HG03442 (cell line): ENCODE measurements around the gene FRAS1.
"Not testable (repeated sequence)": the region's sequence is repeated elsewhere in the genome, so short reads cannot be mapped to it uniquely, and the experiment has no call there.

Experiments
- ATAC-seq: cut with Tn5 transposase; IDR thresholded peaks from one replicate; pipeline ENCODE4 v1.9.1; 2021; ENCODE audit warnings: mild to moderate bottlenecking, moderate library complexity; ENCODE audit not compliant: unreplicated experiment

The FRAS1 gene

DNA sequence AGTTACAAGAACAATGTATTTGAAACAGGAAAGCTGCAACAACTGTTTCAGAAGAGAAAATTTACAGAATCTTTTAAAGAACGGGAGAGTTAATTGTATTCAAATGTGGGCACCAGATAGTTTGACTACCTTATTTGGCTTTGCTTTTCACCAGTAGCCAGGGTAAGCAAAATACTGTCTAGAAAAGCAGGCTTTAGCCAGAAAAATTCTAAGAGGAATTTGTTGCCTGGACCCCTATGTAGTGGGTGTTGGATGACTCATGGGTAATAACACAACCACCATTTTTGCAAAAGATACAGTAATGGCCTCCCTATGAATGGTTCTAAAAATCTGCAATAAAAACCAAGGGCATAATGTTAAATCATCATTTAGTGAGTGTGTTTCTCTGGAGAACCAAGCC lies 261.0 kb downstream of the FRAS1 start:
- no peak for ATAC-seq

- no peak for ATAC-seq
These were observed 263.3 kb downstream of the FRAS1 start for GRCh38 chr4:78320349-78320935.

DNA sequence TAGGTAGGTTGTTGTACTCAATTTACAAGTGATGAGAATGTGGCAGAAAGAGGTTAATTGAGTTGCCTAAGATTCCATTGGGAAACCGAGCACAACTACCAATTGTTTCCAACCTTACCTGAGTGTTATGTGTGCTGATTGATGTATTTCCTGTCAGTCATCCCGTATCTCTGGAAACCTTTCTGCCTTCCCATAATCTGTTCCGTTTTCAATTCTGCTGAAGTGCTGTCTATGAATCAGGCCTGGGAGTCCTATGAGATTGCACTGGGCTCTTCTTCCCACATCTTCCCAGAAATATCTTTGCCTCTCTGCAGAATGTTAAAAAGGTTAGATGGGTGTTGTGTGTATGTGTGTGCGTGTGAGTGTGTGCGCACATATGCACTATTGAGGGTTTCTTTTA lies 264.9 kb downstream of the FRAS1 start:
- ATAC-seq, result no peak

GRCh38 chr4:78323439-78323838 lies 266.3 kb downstream of the FRAS1 start:
- no peak for ATAC-seq

DNA sequence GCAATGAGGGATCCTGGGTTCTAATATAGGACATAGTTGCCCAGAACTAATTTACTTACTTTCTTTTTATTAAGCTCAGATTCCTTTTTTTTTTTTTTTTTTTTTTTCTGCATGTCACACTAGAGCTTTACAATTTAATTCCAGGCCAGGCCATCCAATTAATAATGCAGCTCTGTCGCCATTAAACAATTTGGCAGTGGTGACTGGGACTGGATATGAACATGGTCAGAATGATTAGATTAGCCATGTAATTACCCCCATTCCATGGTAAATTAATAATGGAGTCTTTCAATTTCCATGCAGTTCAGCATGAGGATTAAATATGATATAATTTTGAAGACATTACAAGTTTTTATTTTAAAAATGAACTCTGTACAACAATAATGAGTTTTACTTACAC lies 267.5 kb downstream of the FRAS1 start:
- no peak for ATAC-seq

DNA sequence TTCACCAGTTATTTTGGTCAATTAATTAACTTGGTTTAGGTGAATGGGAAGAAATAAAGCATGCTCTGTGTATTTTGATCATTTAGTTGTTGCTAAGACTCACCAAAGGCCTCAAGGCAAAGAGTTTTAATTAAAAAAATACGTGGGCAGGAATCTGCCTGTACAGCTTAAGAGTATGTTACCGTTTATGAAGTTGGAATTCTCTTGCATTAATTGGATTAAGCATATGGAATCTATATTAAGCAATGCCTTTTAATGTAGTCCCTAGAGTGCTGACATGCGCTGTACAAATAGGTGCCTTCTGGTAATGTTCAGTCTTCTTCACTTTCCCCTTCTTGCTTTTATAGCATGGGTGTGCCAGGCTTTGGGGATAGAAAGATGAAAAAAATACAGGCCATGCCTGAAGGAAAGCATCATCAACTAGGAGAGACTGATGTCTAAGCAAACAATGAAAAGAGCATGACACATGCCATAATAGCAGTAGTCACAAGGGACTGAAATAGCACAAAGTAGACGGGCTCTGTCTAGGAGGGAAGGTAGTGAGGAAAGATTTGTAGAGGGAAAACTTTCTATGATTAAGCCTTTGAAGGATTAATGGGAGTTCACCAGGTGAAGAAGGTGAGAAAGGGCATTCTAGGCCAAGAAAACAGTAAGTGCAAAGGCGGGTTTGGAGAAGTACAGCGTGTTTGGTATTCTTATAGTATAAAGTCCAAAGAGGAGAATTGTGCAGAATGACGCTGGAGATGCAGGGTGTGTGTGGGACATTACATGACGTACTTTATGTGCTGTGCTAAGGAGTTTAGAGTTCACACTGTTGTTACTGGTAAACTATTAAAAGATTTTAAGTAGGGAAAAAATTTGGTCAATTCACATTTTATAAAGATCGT lies 268.4 kb downstream of the FRAS1 start:
- ATAC-seq, result no peak

DNA sequence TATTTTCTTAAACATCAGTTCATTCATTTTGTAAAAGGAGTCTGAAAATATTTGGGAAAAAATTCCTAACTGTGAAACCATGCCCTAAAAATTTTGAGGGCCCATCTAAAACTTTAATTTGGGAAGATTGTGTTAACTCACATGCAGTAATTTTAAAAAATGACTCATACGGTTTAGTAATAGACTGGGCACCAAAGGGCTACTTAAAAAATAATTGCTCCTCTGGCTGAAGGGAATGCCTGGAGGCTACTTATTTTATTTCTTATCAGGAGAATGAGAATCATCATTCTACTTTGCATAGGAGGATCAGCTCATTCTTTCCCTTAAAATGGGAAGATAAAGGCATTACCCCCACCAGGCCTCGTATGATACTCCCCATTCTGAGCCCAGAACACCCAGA lies 271.5 kb downstream of the FRAS1 start:
- ATAC-seq, result not testable (repeated sequence)

DNA sequence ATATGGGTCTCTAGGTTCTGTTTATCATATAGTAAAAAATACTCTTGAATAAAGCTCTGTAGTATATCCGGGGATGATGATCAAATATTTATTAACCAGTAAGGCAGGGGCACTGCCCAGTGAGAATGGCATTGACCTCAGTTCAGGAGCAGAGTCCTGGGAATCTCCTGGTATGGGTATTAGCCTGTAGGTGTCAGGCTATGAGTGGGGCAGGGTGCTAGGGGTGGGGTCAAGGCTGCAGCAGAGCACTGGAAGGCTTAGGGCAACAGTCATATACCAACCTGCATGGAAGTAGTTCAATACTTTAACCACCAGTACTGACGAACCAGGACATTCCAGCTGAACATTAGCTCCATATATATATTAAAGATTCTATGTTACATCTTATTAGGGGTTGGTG lies 274.1 kb downstream of the FRAS1 start:
- ATAC-seq, result no peak

DNA sequence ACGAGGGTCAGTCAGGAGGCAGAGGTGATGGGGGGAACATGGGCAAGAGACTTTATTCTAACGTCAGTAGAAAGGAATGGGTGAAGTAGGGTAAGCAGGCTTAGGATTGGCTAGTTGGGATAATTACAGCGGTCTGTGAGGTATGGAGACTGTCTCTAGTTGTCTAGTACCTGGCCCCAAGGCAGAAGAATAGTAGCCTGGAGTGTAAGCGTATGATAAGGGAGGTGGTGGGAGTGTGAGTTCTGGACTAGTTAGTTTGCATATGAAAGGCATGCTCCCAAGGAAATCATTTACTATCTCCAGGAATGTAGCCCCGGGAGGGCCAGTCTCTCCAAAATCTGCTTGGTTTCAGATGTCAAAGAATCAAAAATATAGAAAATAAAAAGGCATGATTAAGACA lies 274.8 kb downstream of the FRAS1 start:
- ATAC-seq, result no peak

GRCh38 chr4:78332976-78333375 lies 275.9 kb downstream of the FRAS1 start:
- ATAC-seq, result no peak

DNA sequence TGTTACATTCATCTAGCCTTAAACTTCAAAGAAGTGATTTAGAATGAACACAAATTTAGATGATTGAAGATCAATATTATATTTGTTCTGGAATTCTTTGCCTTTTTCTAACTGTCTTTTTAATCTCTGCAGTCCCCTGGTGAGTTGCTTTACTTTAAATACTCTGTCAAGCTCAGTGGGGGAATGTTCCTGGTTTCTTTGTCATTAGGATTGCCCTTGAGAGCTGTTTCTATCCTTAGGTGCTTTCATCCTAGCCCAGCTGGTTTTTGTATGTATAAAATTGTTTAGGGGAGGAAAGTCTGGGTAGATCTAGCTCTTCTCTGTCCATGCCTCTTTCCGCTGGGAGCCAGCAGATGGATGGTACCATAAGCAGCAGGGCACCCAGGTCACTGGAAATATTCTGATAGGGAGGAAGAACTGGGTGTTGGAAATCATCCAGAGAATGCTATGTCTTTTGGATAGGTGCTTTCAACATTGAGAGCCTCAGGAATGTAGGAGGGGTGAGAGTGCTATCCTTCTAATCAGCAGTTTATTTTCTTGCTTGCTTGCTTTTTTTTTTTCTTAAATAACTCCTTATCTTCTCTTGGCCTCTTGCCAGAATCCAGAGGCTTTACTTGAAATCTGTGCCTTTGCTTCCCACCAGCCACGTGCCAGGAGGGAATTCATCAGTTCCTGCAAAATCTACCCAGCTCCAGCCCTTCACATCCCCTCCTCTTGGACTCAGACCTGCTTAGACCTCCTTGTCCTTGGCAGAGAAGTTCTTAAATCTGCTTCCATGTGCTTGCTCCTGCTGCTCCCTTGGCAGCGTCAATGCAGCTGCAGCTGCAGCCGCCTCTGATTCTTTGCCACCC lies 279.2 kb downstream of the FRAS1 start:
- no peak for ATAC-seq

DNA sequence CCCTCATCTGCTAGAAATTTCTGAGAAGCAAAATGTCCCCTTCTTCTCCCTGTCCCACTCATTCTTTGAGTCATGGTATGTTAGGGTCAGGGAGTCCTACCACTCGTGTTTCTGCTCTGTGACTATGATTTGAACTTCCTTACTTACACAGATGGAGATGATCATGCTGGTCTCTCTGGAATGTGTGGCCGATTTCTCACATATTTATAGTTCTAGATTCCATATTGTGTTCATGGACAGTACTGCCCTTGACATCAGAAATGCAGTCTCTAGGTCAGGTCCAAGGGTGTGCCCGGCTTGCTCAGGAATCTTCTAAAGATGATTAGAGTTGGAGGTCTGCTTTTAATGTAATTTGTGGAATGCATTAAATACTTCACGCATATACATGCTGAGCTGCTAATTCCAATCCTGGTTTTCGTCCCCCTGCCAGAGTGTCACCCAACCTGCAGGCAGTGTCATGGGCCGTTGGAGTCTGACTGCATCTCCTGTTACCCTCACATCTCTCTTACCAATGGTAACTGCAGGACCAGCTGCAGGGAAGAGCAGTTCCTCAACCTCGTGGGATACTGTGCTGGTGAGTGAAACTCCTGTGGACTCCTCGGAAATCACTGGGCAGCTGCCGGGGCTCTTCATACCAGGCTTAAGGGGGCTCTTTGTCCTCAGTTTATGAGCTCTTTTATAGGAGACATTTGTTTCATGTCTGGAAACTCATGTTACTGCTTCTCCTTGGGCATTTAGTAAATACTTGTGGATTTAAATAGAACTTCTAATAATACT lies 280.3 kb downstream of the FRAS1 start:
- no peak for ATAC-seq

GRCh38 chr4:78342125-78342524 lies 285.0 kb downstream of the FRAS1 start:
- ATAC-seq, result no peak

DNA sequence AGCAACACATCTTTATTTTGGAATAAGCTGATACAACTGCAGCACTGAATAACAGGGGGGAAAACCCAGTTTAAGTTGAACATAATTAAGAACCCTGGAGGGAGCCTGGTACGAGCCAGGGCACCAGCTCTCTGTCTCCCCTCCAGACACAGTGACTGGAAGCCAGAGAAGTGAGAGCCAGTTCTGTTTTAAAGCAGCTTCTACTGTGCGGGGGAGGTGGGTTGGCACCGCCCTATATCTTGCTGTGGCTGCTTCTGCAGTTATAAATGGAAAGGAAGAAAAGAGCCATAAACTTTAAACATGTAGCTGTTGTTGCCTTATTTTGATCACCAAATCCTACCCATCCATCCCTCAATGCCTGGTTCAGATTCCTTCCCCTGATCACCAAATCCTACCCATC lies 286.6 kb downstream of the FRAS1 start:
- ATAC-seq, result no peak

DNA sequence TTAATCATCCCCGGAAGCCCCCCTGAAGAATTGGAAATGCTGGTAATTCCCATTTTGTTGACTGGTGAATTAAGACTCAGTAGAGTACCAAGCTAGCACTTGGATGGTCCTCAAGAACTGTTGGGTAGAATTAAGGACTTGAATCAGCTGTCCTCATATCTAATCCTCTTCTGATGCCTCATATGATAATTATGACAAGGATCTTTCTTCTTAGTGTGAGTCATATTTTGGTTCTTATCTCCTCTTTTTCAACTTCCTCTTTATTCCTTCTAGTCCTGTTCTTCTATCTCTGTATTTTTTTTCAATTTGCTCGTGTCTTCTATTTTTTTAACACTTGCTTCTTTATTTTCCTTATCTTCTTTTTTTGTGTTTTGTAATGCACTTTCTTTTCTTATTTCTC lies 288.1 kb downstream of the FRAS1 start:
- no peak for ATAC-seq

DNA sequence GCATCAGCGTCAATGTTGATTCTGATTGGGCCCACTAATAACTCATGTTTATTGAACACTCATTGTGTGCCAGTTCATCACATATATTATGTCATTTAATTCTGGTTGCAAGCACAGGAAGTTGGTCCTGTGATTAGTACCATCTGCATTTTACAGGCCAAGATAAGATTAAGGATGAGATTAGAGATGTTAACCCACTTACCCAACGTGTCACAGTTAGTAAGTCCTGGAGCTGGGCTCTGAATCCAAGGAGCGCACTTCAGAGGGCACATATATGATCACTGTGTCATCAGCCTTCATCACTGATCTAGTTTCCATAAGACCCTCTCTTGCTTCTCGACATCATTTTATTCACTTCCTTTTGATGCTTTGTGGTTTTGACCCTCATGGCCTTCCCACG lies 289.1 kb downstream of the FRAS1 start:
- no peak for ATAC-seq

DNA sequence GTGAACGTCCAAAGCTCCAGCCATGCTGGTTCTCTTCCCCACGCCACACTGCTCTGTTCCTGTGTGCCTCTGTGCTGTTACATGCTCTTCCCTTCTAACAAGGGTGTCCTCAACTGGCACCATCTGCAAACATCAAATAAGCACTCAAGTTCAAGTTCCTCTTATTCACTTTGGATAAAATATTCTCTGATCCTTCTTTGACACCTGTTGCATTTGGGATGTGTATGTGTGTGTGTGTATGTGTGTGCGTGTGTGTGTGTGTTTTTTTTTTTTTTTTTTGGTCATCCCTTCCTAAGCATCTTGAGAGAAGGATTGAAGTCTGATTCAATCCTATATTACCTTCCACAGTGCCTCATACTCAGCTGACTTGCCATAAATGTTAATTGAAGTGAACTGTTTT lies 290.4 kb downstream of the FRAS1 start:
- no peak for ATAC-seq

DNA sequence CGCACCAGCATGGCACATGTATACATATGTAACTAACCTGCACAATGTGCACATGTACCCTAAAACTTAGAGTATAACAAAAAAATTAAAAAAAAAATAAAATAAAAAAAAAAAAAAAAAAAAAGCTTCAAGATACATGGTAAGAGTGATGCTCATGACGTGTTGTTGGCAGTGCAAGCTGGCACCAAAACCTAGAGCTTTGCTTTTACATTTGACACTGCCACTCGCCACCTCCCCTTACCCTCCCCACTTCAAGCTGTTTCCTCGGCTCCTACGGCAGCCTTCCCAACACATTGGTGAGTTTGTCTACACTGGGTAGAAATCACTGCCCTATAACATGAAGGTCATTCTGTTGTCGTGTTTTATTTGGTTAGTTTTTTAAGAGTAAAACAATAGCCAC lies 296.8 kb downstream of the FRAS1 start:
- no peak for ATAC-seq

GRCh38 chr4:78354782-78355181 lies 297.7 kb downstream of the FRAS1 start:
- no peak for ATAC-seq

DNA sequence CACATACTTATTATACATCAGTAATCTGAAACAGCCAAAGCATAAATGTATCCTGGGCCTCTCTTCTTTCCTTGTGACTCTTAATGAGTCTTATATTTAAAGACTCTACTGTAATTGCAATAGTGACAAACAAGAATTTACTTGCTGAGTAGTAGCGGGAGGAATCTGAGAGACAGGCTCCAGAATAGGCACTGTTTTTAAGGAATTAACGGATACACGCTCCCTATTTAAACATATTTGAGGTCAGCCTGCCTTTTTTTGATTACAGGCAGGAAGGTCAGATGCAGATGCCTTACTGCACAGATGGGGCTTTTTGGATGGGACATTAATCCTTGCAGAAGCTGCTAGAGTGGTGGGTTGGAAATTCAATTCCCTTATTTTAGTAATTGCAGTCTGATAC lies 298.2 kb downstream of the FRAS1 start:
- ATAC-seq, result no peak

GRCh38 chr4:78356251-78356786 lies 299.2 kb downstream of the FRAS1 start:
- ATAC-seq, result no peak
